IMR-90 (cell line): Measurements from ENCODE around the gene CDC14A. TPM values are rescaled to one million over a fixed set of nuclear protein-coding genes. Genes with fewer than 3 reads are reported as not detected.

Experiments used
- ATAC-seq: fragments of 200-7000 bp; cut with Tn5 transposase; 2 replicates; pipeline ENCODE4 v1.9.1; 2020; ENCODE audit warnings: low read depth, mild to moderate bottlenecking, moderate library complexity
- BruUV-seq: library from RNA; stranded (reverse); fragments of 400-500 nt; replicated peaks from 2 replicates; lab custom pipeline; 2021; lab: Mats Ljungman, UMichigan
- CTCF ChIA-PET: fragments of 300-600 bp; formaldehyde crosslinking; extraction: SDS; loops from one replicate; lab custom pipeline; 2021; ENCODE audit warnings: antibody characterized with exemption; lab: Yijun Ruan, JAX
- POLR2A ChIA-PET: fragments of 300-600 bp; sonication (Branson Sonifier 250); formaldehyde crosslinking; loops from one replicate; lab custom pipeline; 2022; ENCODE audit warnings: antibody characterized with exemption; ENCODE audit not compliant: unreplicated experiment; lab: Charles Lee
- DNase-seq: peaks from one replicate; pipeline ENCODE4 v3.0.0; 2013
- H2AFZ ChIP-seq: replicated peaks from 2 replicates; pipeline ENCODE3; 2013; ENCODE audit warnings: low read length, mild to moderate bottlenecking; ENCODE audit not compliant: poor library complexity
- H2AK5ac ChIP-seq: 2 replicates; pipeline ENCODE4 v1.6.1; 2013; ENCODE audit warnings: low read depth, low read length, inconsistent platforms
- H2AK9ac ChIP-seq: replicated peaks from 2 replicates; pipeline ENCODE3; 2013; ENCODE audit warnings: mild to moderate bottlenecking, low read depth, low read length, moderate library complexity; ENCODE audit not compliant: poor library complexity
- H2BK120ac ChIP-seq: 2 replicates; pipeline ENCODE4 v1.6.1; 2013; ENCODE audit warnings: low read depth, low read length, inconsistent platforms
- H2BK15ac ChIP-seq: 3 replicates; pipeline ENCODE4 v1.6.1; 2013; ENCODE audit warnings: low read depth, low read length, inconsistent platforms
- H2BK20ac ChIP-seq: 2 replicates; pipeline ENCODE4 v1.6.1; 2013; ENCODE audit warnings: low read depth, mild to moderate bottlenecking, inconsistent platforms, low read length, moderate library complexity
- H2BK5ac ChIP-seq: 2 replicates; pipeline ENCODE4 v1.6.1; 2013; ENCODE audit warnings: mild to moderate bottlenecking, low read depth, low read length, inconsistent platforms; ENCODE audit not compliant: poor library complexity, severe bottlenecking
- H3K14ac ChIP-seq: replicated peaks from 2 replicates; pipeline ENCODE4 v1.6.1; 2013; ENCODE audit warnings: low read depth, low read length, inconsistent platforms
- H3K18ac ChIP-seq: 2 replicates; pipeline ENCODE4 v1.6.1; 2013; ENCODE audit warnings: low read depth, low read length, control low read depth
- H3K23ac ChIP-seq: 2 replicates; pipeline ENCODE4 v1.6.1; 2013; ENCODE audit warnings: low read depth, low read length, inconsistent platforms
- H3K27ac ChIP-seq: 2 replicates; pipeline ENCODE4 v1.5.1; 2013; ENCODE audit warnings: mild to moderate bottlenecking, control low read depth, low read length; ENCODE audit not compliant: insufficient read depth
- H3K27me3 ChIP-seq: 2 replicates; pipeline ENCODE4 v1.6.1; 2013; ENCODE audit warnings: low read length; ENCODE audit not compliant: control insufficient read depth, insufficient read depth
- H3K36me3 ChIP-seq: 2 replicates; pipeline ENCODE4 v1.6.1; 2013; ENCODE audit warnings: low read length, mixed read lengths; ENCODE audit not compliant: control insufficient read depth, insufficient read depth
- H3K4ac ChIP-seq: 2 replicates; pipeline ENCODE4 v1.6.1; 2013; ENCODE audit warnings: low read depth, low read length, inconsistent platforms
- H3K4me1 ChIP-seq: 2 replicates; pipeline ENCODE4 v1.6.1; 2013; ENCODE audit warnings: low read length, mixed read lengths; ENCODE audit not compliant: control insufficient read depth, insufficient read depth
- H3K4me2 ChIP-seq: 2 replicates; pipeline ENCODE4 v1.6.1; 2013; ENCODE audit warnings: low read depth, mild to moderate bottlenecking, control low read depth, low read length, moderate library complexity
- H3K4me3 ChIP-seq: 2 replicates; pipeline ENCODE4 v1.5.1; 2013; ENCODE audit warnings: low read depth, mild to moderate bottlenecking, control low read depth, low read length, moderate library complexity; ENCODE audit not compliant: insufficient read depth
- H3K56ac ChIP-seq: 2 replicates; pipeline ENCODE4 v1.6.1; 2013; ENCODE audit warnings: low read length, inconsistent platforms; ENCODE audit not compliant: insufficient read depth; ENCODE audit errors: extremely low read depth
- H3K79me1 ChIP-seq, 2 experiments: 2 replicates each; pipeline ENCODE4 v1.6.1; 2013; ENCODE audit warnings: low read length in 2 of 2, inconsistent platforms in 1 of 2, low read depth in 1 of 2
- H3K9ac ChIP-seq: 2 replicates; pipeline ENCODE4 v1.6.1; 2013; ENCODE audit warnings: low read depth, low read length, control low read depth
- H3K9me1 ChIP-seq: 2 replicates; pipeline ENCODE4 v1.6.1; 2013; ENCODE audit warnings: low read length, inconsistent platforms; ENCODE audit not compliant: insufficient read depth
- H3K9me3 ChIP-seq: 2 replicates; pipeline ENCODE4 v1.6.1; 2013; ENCODE audit warnings: low read length; ENCODE audit not compliant: control insufficient read depth, insufficient read depth
- H4K20me1 ChIP-seq: 2 replicates; pipeline ENCODE4 v1.6.1; 2013; ENCODE audit warnings: low read length, inconsistent platforms; ENCODE audit not compliant: insufficient read depth
- H4K5ac ChIP-seq: 2 replicates; pipeline ENCODE4 v1.6.1; 2013; ENCODE audit warnings: mild to moderate bottlenecking, low read depth, low read length, control low read depth
- H4K8ac ChIP-seq, 2 experiments: 2 replicates each; pipeline ENCODE4 v1.6.1; 2013; ENCODE audit warnings: low read depth in 2 of 2, low read length in 2 of 2, control low read depth in 1 of 2, inconsistent platforms in 1 of 2
- H4K91ac ChIP-seq: 2 replicates; pipeline ENCODE4 v1.6.1; 2013; ENCODE audit warnings: low read depth, low read length, inconsistent platforms; ENCODE audit not compliant: insufficient read depth
- BHLHE40 ChIP-seq: fragments of 150-350 bp; IDR thresholded peaks from 2 replicates; pipeline ENCODE4 v1.6.1; 2016; ENCODE audit warnings: mild to moderate bottlenecking, low read depth, low read length
- CEBPB ChIP-seq: IDR thresholded peaks from 2 replicates; pipeline ENCODE4 v1.6.1; 2012; ENCODE audit warnings: low read depth, low read length, improper control_type of control experiment
- CHD1 ChIP-seq: IDR thresholded peaks from 2 replicates; pipeline ENCODE4 v1.6.1; 2012; ENCODE audit warnings: low read depth, low read length, improper control_type of control experiment
- CTCF ChIP-seq: conservative IDR thresholded peaks from 2 replicates; pipeline ENCODE4 v1.5.1; 2012; ENCODE audit warnings: mild to moderate bottlenecking, low read depth, low read length, improper control_type of control experiment
- ELK1 ChIP-seq: fragments of 150-350 bp; IDR thresholded peaks from 2 replicates; pipeline ENCODE4 v1.6.1; 2016; ENCODE audit warnings: low read depth, mild to moderate bottlenecking, low read length, moderate library complexity, borderline replicate concordance
- FOS ChIP-seq: fragments of 150-350 bp; IDR thresholded peaks from 2 replicates; pipeline ENCODE4 v1.6.1; 2016; ENCODE audit warnings: low read depth, low read length
- MAFK ChIP-seq: IDR thresholded peaks from 2 replicates; pipeline ENCODE4 v1.6.1; 2012; ENCODE audit warnings: low read depth, low read length, improper control_type of control experiment
- MAZ ChIP-seq: IDR thresholded peaks from 2 replicates; pipeline ENCODE4 v1.6.1; 2012; ENCODE audit warnings: low read depth, mild to moderate bottlenecking, low read length, improper control_type of control experiment, moderate library complexity, borderline replicate concordance
- MXI1 ChIP-seq: IDR thresholded peaks from 2 replicates; pipeline ENCODE4 v1.6.1; 2012; ENCODE audit warnings: low read depth, mild to moderate bottlenecking, low read length, moderate library complexity, borderline replicate concordance
- NFE2L2 ChIP-seq: fragments of 150-350 bp; IDR thresholded peaks from 2 replicates; pipeline ENCODE4 v1.6.1; 2016; ENCODE audit warnings: low read depth, mild to moderate bottlenecking, low read length
- POLR2A ChIP-seq: IDR thresholded peaks from 2 replicates; pipeline ENCODE4 v1.6.1; 2012; ENCODE audit warnings: mild to moderate bottlenecking, low read depth, low read length
- RAD21 ChIP-seq: IDR thresholded peaks from 2 replicates; pipeline ENCODE4 v1.6.1; 2012; ENCODE audit warnings: low read length, improper control_type of control experiment
- RCOR1 ChIP-seq: IDR thresholded peaks from 2 replicates; pipeline ENCODE4 v1.6.1; 2012; ENCODE audit warnings: mild to moderate bottlenecking, low read length, improper control_type of control experiment; ENCODE audit not compliant: insufficient replicate concordance
- RFX5 ChIP-seq: IDR thresholded peaks from 2 replicates; pipeline ENCODE4 v1.8.0; 2012; ENCODE audit warnings: low read depth, mild to moderate bottlenecking, low read length, moderate library complexity
- SMC3 ChIP-seq: fragments of 150-350 bp; IDR thresholded peaks from 2 replicates; pipeline ENCODE4 v1.6.1; 2016; ENCODE audit warnings: low read depth, mild to moderate bottlenecking, antibody characterized with exemption, low read length, moderate library complexity
- USF2 ChIP-seq: fragments of 150-350 bp; IDR thresholded peaks from 2 replicates; pipeline ENCODE4 v1.6.1; 2017; ENCODE audit warnings: mild to moderate bottlenecking, antibody characterized with exemption, low read length, low read depth
- WGBS, 2 experiments: methylation state at CpG; one replicate each; pipeline versions ENCODE4 v1.1.5 to v1.1.7; 2013; ENCODE audit warnings: missing lambda C conversion rate in 2 of 2; ENCODE audit not compliant: insufficient read length in 1 of 2; ENCODE audit errors: extremely low coverage in 2 of 2; 5-methylcytosine and 5-hydroxymethylcytosine counted together
- dilution Hi-C: fragments of 300-500 bp; cut with HindIII; formaldehyde crosslinking; loops from one replicate; pipeline ENCODE4 v1.14.3; 2018; ENCODE audit warnings: low sequenced_read_pairs; ENCODE audit not compliant: unreplicated experiment
- in situ Hi-C: fragments of 300-500 bp; cut with MboI; formaldehyde crosslinking; loops from 3 replicates; pipeline ENCODE4 v1.14.3; 2019; ENCODE audit warnings: low sequenced_read_pairs, inconsistent platforms, mixed read lengths
- intact Hi-C: fragments of 100-400 bp; cut with micrococcal nuclease; formaldehyde crosslinking; loops from 2 replicates; pipeline ENCODE4 v1.10.0; 2022
- polyA plus RNA-seq, 3 experiments: library from polyadenylated mRNA; depleted of rRNA; stranded (reverse); fragments of >200 nt; gene quantifications; 2 replicates each; pipeline ENCODE4 v1.2.3, GENCODE V29; 2012; ENCODE audit warnings: low replicate concordance in 1 of 3
- total RNA-seq: library from RNA; depleted of rRNA; stranded (reverse); fragments of >200 nt; gene quantifications from 2 replicates; pipeline ENCODE4 v1.2.3, GENCODE V29; 2012

CDC14A gene
- total and polyA plus RNA-seq, 2 of the 4 experiments (the other 2 are of a cell fraction) = 1.7 to 3.0 TPM

- Histone ChIP-seq H3K9ac (no peak overlapping the region), H4K8ac (no peak overlapping the region), H3K4me1 (peaks cover 13% of the 10 kb centered on the region), H2AK9ac (no peak overlapping the region), H3K23ac (no peak overlapping the region), H4K91ac (no peak overlapping the region), H3K9me1 (peaks cover 3% of the 10 kb centered on the region; the same call in 1 of the 2 replicates), H3K36me3 (no peaks in the 10 kb centered on the region), H2BK15ac (no peak overlapping the region), H3K56ac (no peak overlapping the region), H3K18ac (no peak overlapping the region), H2BK20ac (no peak overlapping the region), H3K27me3 (no peaks in the 10 kb centered on the region), H3K27ac (no peak overlapping the region), H2AFZ (no peak overlapping the region), H2BK5ac (no peak overlapping the region), H4K20me1 (no peaks in the 10 kb centered on the region), H3K9me3 (no peaks in the 10 kb centered on the region), H4K5ac (no peak overlapping the region), H3K4ac (no peak overlapping the region), H2AK5ac (no peak overlapping the region), H3K4me3 (no peak overlapping the region), H3K79me1 (no peaks in the 10 kb centered on the region), H3K4me2 (no peak overlapping the region), H2BK120ac (no peak overlapping the region), H3K14ac (no peak overlapping the region; the same call in 1 of the 2 replicates)
- dilution Hi-C loops = no loop called here
- in situ Hi-C loops = no loop called here
- CTCF ChIA-PET = interaction anchor here (0.9 to 1.1 kb wide), 2 partner anchors 14 kb away, joined by 3 read pairs; no protein-coding TSS in a partner anchor
- WGBS, 2 experiments = 0% methylated on average over 1 of the region's 2 CpGs; no CpG with 5 or more reads in 1 of the 2 experiments
- TF ChIP-seq MAZ (no peak), CEBPB (no peak), NFE2L2 (no peak), MXI1 (no peak), CHD1 (no peak), RAD21 (no peak), MAFK (no peak), POLR2A (no peak), SMC3 (no peak), RCOR1 (no peak), BHLHE40 (no peak), FOS (no peak), CTCF (no peak), ELK1 (no peak), USF2 (no peak), RFX5 (no peak)
- BruUV-seq = no TSS peak
- intact Hi-C loops = no loop called here
- DNase-seq (peak; percentile 64), ATAC-seq (peak; percentile 13)
- POLR2A ChIA-PET = no interaction called here
These were observed 176.6 kb downstream of the CDC14A start for GRCh38 chr1:100528871-100529270.
